ENCODE measurements around the gene SHISA6. TPM values are rescaled to one million over a fixed set of nuclear protein-coding genes. Genes with fewer than 3 reads are reported as not detected.

Gene SHISA6
- total RNA-seq, 1 donor from 2014 or later = 12.6 TPM

DNA sequence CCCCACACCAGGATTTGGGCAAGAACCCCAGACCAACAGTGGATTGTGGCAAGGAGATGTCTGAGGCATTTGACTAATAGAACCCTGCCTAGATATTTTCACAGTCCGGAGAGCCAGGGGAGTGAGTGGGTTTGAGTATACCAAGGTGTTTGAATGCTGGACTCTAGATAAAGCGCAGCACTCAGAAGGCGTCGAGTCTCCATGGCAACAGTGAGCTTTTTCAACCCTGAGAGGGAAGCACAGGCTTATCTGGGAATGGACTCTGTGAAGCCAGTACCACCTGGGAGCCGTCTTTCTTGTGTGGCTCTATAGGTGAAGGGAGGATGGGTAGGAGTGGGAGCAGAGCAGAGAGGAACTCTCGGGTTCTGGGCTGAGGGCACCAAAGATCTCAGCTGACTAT lies 147.0 kb downstream of the SHISA6 start:
- TF ChIP-seq, protein P1, sequence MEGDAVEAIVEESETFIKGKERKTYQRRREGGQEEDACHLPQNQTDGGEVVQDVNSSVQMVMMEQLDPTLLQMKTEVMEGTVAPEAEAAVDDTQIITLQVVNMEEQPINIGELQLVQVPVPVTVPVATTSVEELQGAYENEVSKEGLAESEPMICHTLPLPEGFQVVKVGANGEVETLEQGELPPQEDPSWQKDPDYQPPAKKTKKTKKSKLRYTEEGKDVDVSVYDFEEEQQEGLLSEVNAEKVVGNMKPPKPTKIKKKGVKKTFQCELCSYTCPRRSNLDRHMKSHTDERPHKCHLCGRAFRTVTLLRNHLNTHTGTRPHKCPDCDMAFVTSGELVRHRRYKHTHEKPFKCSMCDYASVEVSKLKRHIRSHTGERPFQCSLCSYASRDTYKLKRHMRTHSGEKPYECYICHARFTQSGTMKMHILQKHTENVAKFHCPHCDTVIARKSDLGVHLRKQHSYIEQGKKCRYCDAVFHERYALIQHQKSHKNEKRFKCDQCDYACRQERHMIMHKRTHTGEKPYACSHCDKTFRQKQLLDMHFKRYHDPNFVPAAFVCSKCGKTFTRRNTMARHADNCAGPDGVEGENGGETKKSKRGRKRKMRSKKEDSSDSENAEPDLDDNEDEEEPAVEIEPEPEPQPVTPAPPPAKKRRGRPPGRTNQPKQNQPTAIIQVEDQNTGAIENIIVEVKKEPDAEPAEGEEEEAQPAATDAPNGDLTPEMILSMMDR (IDR thresholded peaks at IDR 0.05; ENCODE audit: partially characterized antibody, unreplicated experiment) = no peak
- H3K4me1 Mint-ChIP-seq (ENCODE audit: low read depth, unreplicated experiment) = no peaks in the 10 kb centered on the region
- H3K27me3 Mint-ChIP-seq (ENCODE audit: unreplicated experiment) = peaks cover 2% of the 10 kb centered on the region
- no peak overlapping the region for H3K27ac Mint-ChIP-seq (ENCODE audit: unreplicated experiment)
- no peak for DNase-seq
- H3K36me3 Mint-ChIP-seq (ENCODE audit: unreplicated experiment) = peaks cover 12% of the 10 kb centered on the region
- H3K4me3 Mint-ChIP-seq (ENCODE audit: unreplicated experiment) = no peak overlapping the region
- peaks cover 6% of the 10 kb centered on the region for H3K9me3 Mint-ChIP-seq (ENCODE audit: unreplicated experiment)

GRCh38 chr17:11389583-11389982 lies 148.6 kb downstream of the SHISA6 start:
- Mint-ChIP-seq H3K9me3 (ENCODE audit: unreplicated experiment) (peaks cover 6% of the 10 kb centered on the region), H3K4me1 (ENCODE audit: low read depth, unreplicated experiment) (no peaks in the 10 kb centered on the region), H3K27me3 (ENCODE audit: unreplicated experiment) (peaks cover 2% of the 10 kb centered on the region), H3K36me3 (ENCODE audit: unreplicated experiment) (peaks cover 16% of the 10 kb centered on the region), H3K27ac (ENCODE audit: unreplicated experiment) (no peak overlapping the region), H3K4me3 (ENCODE audit: unreplicated experiment) (no peak overlapping the region)
- no peak for DNase-seq
- TF ChIP-seq, protein P1 (IDR thresholded peaks at IDR 0.05; ENCODE audit: partially characterized antibody, unreplicated experiment) = no peak

DNA sequence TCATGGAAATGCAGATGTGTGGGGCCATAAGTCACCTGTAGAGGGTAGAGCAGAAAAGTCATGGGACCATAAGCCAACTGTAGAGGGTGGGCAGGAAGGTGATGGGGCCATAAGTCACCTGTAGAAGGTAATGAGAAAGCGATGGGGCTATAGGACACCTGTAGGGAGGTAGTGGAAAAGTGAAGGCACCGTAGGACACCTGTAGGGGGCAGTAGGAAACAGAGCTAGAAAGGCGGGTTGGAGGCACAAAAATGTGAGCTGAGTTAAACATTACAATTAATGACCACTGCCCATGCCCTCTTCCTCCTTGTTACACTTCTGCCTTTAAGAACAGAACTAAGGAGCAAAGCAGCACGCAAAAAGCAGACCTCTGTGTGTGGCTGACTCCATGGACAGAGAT lies 150.1 kb downstream of the SHISA6 start:
- H3K27ac Mint-ChIP-seq (ENCODE audit: unreplicated experiment) = no peak overlapping the region
- H3K4me3 Mint-ChIP-seq (ENCODE audit: unreplicated experiment) = no peak overlapping the region
- TF ChIP-seq, protein P1 (IDR thresholded peaks at IDR 0.05; ENCODE audit: partially characterized antibody, unreplicated experiment) = peak; percentile 24
- H3K27me3 Mint-ChIP-seq (ENCODE audit: unreplicated experiment) = peaks cover 2% of the 10 kb centered on the region
- peaks cover 16% of the 10 kb centered on the region for H3K36me3 Mint-ChIP-seq (ENCODE audit: unreplicated experiment)
- no peak for DNase-seq
- H3K4me1 Mint-ChIP-seq (ENCODE audit: low read depth, unreplicated experiment) = no peaks in the 10 kb centered on the region
- H3K9me3 Mint-ChIP-seq (ENCODE audit: unreplicated experiment) = peaks cover 6% of the 10 kb centered on the region

GRCh38 chr17:11404431-11405276 lies 163.6 kb downstream of the SHISA6 start:
- Mint-ChIP-seq H3K27ac (ENCODE audit: unreplicated experiment) (no peak overlapping the region), H3K27me3 (ENCODE audit: unreplicated experiment) (peaks cover 6% of the 10 kb centered on the region), H3K4me1 (ENCODE audit: low read depth, unreplicated experiment) (no peaks in the 10 kb centered on the region), H3K4me3 (ENCODE audit: unreplicated experiment) (no peak overlapping the region), H3K36me3 (ENCODE audit: unreplicated experiment) (no peaks in the 10 kb centered on the region), H3K9me3 (ENCODE audit: unreplicated experiment) (peaks cover 5% of the 10 kb centered on the region)
- TF ChIP-seq, protein P1 (IDR thresholded peaks at IDR 0.05; ENCODE audit: partially characterized antibody, unreplicated experiment) = no peak
- DNase-seq = no peak

GRCh38 chr17:11406716-11407115 lies 165.7 kb downstream of the SHISA6 start:
- Mint-ChIP-seq H3K27me3 (ENCODE audit: unreplicated experiment) (peaks cover 6% of the 10 kb centered on the region), H3K27ac (ENCODE audit: unreplicated experiment) (no peak overlapping the region), H3K9me3 (ENCODE audit: unreplicated experiment) (peaks cover 2% of the 10 kb centered on the region), H3K4me3 (ENCODE audit: unreplicated experiment) (no peak overlapping the region), H3K4me1 (ENCODE audit: low read depth, unreplicated experiment) (no peaks in the 10 kb centered on the region), H3K36me3 (ENCODE audit: unreplicated experiment) (no peaks in the 10 kb centered on the region)
- TF ChIP-seq, protein P1 (IDR thresholded peaks at IDR 0.05; ENCODE audit: partially characterized antibody, unreplicated experiment) = no peak
- DNase-seq = no peak
